Muscle layer of colon (tissue), 2 donors: ENCODE measurements around the gene PALLD.
A peak's percentile ranks its signal among the peaks of the same experiment; 100 is the strongest.
"Not testable (repeated sequence)": the region's sequence is repeated elsewhere in the genome, so short reads cannot be mapped to it uniquely, and the experiment has no call there.

Experiments used
- H3K27ac ChIP-seq: one replicate; pipeline ENCODE4 v1.7.0; 2013; ENCODE audit warnings: low read depth, mild to moderate bottlenecking, low read length, moderate library complexity
- H3K27me3 ChIP-seq, 2 donors: one replicate each; pipeline ENCODE4 v1.7.0; 2013; ENCODE audit warnings: low read length in 2 of 2, mild to moderate bottlenecking in 2 of 2; ENCODE audit not compliant: insufficient read depth in 2 of 2, control insufficient read depth in 1 of 2
- H3K36me3 ChIP-seq: one replicate; pipeline ENCODE4 v1.7.0; 2013; ENCODE audit warnings: mild to moderate bottlenecking, low read length; ENCODE audit not compliant: insufficient read depth
- H3K4me1 ChIP-seq: one replicate; pipeline ENCODE4 v1.7.0; 2013; ENCODE audit warnings: mild to moderate bottlenecking, low read length; ENCODE audit not compliant: insufficient read depth
- H3K4me3 ChIP-seq, 2 donors: one replicate each; pipeline ENCODE4 v1.7.0; 2013; ENCODE audit warnings: low read length in 2 of 2, low read depth in 1 of 2, mild to moderate bottlenecking in 1 of 2, moderate library complexity in 1 of 2
- H3K9ac ChIP-seq: one replicate; pipeline ENCODE4 v1.7.0; 2013; ENCODE audit warnings: low read length
- H3K9me3 ChIP-seq: one replicate; pipeline ENCODE4 v1.7.0; 2013; ENCODE audit warnings: mild to moderate bottlenecking, low read length
- donor health status: abdominal sarcoma.
- donor health status: Adenocarcinoma of cecum.

Gene PALLD

DNA sequence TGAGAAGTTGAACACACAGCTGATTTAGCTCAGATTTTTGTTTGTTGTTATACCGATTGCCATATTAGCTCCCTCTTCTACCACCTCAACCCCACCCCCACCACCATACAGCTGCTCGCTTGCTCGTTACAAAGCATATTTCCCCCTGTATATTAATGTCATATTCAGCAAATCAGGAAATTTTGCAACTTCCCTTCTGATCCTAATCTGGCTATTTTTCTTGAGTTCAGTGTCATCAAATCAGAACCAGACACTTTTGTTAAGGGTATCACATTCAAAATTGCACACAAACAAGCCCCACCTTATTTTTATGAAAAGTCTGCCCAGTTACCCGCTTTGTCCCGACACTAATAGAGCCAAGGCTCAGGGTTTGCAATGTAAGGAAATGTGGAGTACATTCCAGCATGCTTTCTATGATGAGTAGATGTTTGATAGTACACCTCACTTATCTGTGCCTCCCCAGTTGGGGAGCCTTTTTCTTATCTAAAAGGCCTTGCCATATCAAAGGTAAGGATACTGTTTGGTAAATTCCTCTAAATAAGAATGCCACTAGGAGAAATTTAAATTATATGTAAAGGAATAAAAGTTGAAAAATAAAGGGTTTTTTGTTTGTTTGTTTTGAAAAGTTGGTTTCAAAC, 301.0 kb downstream of the PALLD start:
- Histone ChIP-seq H3K9me3 (no peaks in the 10 kb centered on the region), H3K4me1 (peaks cover 18% of the 10 kb centered on the region), H3K9ac (no peak overlapping the region), H3K27ac (no peak overlapping the region), H3K27me3 (no peaks in the 10 kb centered on the region), H3K36me3 (no peaks in the 10 kb centered on the region), H3K4me3 (no peak overlapping the region)

DNA sequence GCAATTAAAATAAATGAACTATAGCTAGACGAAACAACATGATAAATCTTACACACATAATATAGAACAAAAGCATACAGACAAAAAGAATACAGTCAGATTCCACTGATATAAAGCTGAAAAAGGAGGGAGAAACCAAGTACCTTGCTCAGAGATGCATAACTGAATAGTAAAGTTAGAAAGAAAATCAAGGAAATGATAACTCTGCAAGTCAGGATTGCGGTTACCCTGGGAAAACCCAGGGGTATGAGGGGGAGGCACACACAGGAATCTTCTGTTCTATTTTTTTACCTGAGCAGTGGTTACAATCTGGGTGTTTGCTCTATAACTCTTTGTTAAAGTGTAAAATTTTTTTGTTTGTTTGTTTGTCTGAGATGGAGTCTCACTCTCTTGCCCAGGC, 304.1 kb downstream of the PALLD start:
- no peak overlapping the region for H3K9ac ChIP-seq
- H3K36me3 ChIP-seq: no peaks in the 10 kb centered on the region
- no peaks in the 10 kb centered on the region for H3K9me3 ChIP-seq
- peaks cover 34% of the 10 kb centered on the region for H3K4me1 ChIP-seq
- no peak overlapping the region for H3K27ac ChIP-seq
- H3K27me3 ChIP-seq: no peaks in the 10 kb centered on the region
- no peak overlapping the region for H3K4me3 ChIP-seq

DNA sequence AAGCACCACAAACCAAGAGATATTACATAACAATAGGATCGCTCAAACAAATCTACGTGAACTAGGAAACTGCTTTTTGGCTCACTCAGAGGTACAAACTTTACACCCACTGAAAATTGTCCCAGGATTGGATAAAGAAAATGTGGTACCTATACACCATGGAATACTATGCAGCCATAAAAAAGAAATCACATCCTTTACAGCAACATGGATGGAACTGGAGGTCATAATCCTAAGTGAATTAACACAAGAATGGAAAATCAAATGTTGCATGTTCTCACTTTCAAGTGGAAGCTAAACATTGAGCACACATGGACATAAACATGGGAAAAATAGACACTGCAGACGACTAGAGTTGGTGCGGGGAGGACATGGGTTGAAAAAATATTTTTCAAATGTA, 305.4 kb downstream of the PALLD start:
- Histone ChIP-seq H3K9ac (no peak overlapping the region), H3K27me3 (no peaks in the 10 kb centered on the region), H3K36me3 (no peaks in the 10 kb centered on the region), H3K27ac (no peak overlapping the region), H3K4me3 (no peak overlapping the region), H3K9me3 (no peaks in the 10 kb centered on the region), H3K4me1 (peaks cover 21% of the 10 kb centered on the region)

- not testable (repeated sequence) for H3K36me3 ChIP-seq, H3K4me3 ChIP-seq, H3K9me3 ChIP-seq, H3K27me3 ChIP-seq, H3K9ac ChIP-seq
- peaks cover 16% of the 10 kb centered on the region for H3K4me1 ChIP-seq
- peak overlapping the region; percentile 19 for H3K27ac ChIP-seq
These were observed 306.2 kb downstream of the PALLD start for GRCh38 chr4:168803052-168803451.

- peaks cover 16% of the 10 kb centered on the region for H3K4me1 ChIP-seq
- H3K9me3 ChIP-seq: no peaks in the 10 kb centered on the region
- no peaks in the 10 kb centered on the region for H3K36me3 ChIP-seq
- H3K9ac ChIP-seq: no peak overlapping the region
- no peaks in the 10 kb centered on the region for H3K27me3 ChIP-seq
- H3K27ac ChIP-seq: peak overlapping the region; percentile 19
- H3K4me3 ChIP-seq: no peak overlapping the region
These were observed 306.9 kb downstream of the PALLD start for GRCh38 chr4:168803732-168804131.

DNA sequence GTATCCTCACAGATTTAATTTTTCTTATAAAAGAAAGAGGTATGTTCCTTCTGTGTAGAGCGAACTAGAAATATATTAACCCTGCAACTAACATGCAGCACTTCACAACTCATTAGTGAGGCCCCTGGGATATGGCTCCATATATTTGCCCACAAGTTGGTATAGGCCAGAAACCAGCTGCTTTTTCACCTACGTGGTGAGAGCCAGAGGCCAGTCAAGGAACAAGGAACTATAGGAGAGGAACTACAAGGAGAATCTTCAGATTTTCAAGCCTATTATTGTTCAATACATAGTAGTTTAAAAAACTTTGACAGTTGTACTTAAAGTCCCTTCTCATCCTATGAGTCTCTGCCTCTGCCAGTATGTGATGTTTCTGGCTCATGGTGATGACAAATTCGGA, 307.3 kb downstream of the PALLD start:
- H3K27ac ChIP-seq: peak overlapping the region; percentile 41
- no peak overlapping the region for H3K9ac ChIP-seq
- no peaks in the 10 kb centered on the region for H3K27me3 ChIP-seq
- H3K36me3 ChIP-seq: no peaks in the 10 kb centered on the region
- peaks cover 19% of the 10 kb centered on the region for H3K4me1 ChIP-seq
- H3K9me3 ChIP-seq: no peaks in the 10 kb centered on the region
- H3K4me3 ChIP-seq: no peak overlapping the region

DNA sequence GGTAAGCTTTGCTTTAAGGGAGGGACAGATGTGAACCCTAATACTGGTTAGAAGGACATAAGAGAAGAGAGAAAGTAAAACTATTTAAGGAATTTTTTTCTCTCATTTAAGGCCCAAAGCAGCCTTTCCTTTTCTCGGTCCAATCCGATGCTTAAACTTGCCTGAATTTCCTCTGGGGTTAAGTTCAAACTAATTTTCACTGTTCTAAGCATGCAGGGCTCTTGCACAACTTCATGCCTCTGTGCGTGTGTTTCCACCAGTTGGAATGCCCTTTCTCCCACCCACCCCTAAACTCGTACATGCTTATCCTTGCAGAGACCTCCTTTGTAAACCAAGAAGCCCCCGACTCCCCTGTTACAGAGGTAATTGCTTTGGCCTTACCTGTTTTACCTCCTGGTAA, 308.5 kb downstream of the PALLD start:
- H3K27me3 ChIP-seq: no peaks in the 10 kb centered on the region
- H3K4me1 ChIP-seq: peaks cover 20% of the 10 kb centered on the region
- no peak overlapping the region for H3K4me3 ChIP-seq
- H3K9ac ChIP-seq: no peak overlapping the region
- H3K27ac ChIP-seq: no peak overlapping the region
- no peaks in the 10 kb centered on the region for H3K9me3 ChIP-seq
- H3K36me3 ChIP-seq: no peaks in the 10 kb centered on the region

DNA sequence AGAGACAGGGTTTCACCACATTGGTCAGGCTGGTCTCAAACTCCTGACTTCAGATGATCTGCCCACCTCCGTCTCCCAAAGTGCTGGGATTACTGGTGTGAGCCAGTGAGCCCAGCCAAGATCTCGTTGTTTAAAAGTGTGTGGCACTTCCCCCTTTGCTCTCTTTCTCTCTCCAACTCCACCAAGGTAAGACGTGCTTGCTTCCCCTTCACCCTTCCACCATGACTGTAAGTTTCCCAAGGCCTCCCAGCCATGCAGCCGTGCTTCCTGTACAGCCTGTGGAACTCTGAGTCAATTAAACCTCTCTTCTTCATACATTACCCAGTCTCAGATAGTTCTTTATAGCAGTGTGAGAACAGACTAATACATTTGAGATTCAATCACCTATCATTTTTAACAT, 309.4 kb downstream of the PALLD start:
- not testable (repeated sequence) for H3K27me3 ChIP-seq, H3K9ac ChIP-seq, H3K9me3 ChIP-seq, H3K4me3 ChIP-seq, H3K27ac ChIP-seq, H3K36me3 ChIP-seq
- peaks cover 22% of the 10 kb centered on the region for H3K4me1 ChIP-seq

- peaks cover 48% of the 10 kb centered on the region for H3K4me1 ChIP-seq
- H3K4me3 ChIP-seq: no peak overlapping the region
- H3K9me3 ChIP-seq: no peaks in the 10 kb centered on the region
- H3K27me3 ChIP-seq: no peaks in the 10 kb centered on the region
- no peak overlapping the region for H3K9ac ChIP-seq
- H3K27ac ChIP-seq: peak overlapping the region; percentile 74
- H3K36me3 ChIP-seq: no peaks in the 10 kb centered on the region
These were observed 314.4 kb downstream of the PALLD start for GRCh38 chr4:168811207-168811606.

GRCh38 chr4:168811786-168812651, 315.2 kb downstream of the PALLD start:
- H3K27ac ChIP-seq: peak overlapping the region; percentile 74
- no peak overlapping the region for H3K4me3 ChIP-seq

GRCh38 chr4:168812806-168813205, 316.0 kb downstream of the PALLD start:
- Histone ChIP-seq H3K9me3 (no peaks in the 10 kb centered on the region), H3K36me3 (no peaks in the 10 kb centered on the region), H3K4me3 (no peak overlapping the region), H3K4me1 (peaks cover 56% of the 10 kb centered on the region), H3K27me3 (no peaks in the 10 kb centered on the region), H3K27ac (peak overlapping the region; percentile 74), H3K9ac (no peak overlapping the region)

More at GRCh38 chr4:168811786-168812651, 315.2 kb downstream of the PALLD start:
- peaks cover 48% of the 10 kb centered on the region for H3K4me1 ChIP-seq
- peak overlapping the region; percentile 12 for H3K9ac ChIP-seq
- H3K27me3 ChIP-seq: no peaks in the 10 kb centered on the region
- no peaks in the 10 kb centered on the region for H3K9me3 ChIP-seq
- H3K36me3 ChIP-seq: no peaks in the 10 kb centered on the region
